HCT116 (cell line): Measurements from ENCODE around the gene CBFA2T2. TPM values are rescaled to one million over a fixed set of nuclear protein-coding genes. Genes with fewer than 3 reads are reported as not detected.

Experiments
- ATAC-seq: fragments of 200-7000 bp; cut with Tn5 transposase; 2 replicates; pipeline ENCODE4 v1.9.1; 2020; ENCODE audit warnings: mild to moderate bottlenecking, moderate library complexity
- BruUV-seq: library from RNA; stranded (reverse); fragments of 400-500 nt; replicated peaks from 2 replicates; lab custom pipeline; 2021; lab: Mats Ljungman, UMichigan
- CTCF ChIA-PET: fragments of 300-600 bp; sonication (Branson Sonifier 250); formaldehyde crosslinking; loops from one replicate; lab custom pipeline; 2021; ENCODE audit warnings: antibody characterized with exemption; lab: Charles Lee
- POLR2A ChIA-PET: fragments of 300-600, 350-600 bp; sonication (Branson Sonifier 250); formaldehyde crosslinking; loops from one replicate; lab custom pipeline; 2021; ENCODE audit warnings: antibody characterized with exemption; lab: Charles Lee
- RAD21 ChIA-PET, 2 experiments: fragments of 300-600 bp; sonication (Branson Sonifier 250); formaldehyde crosslinking; loops; one replicate each; lab custom pipeline; 2023; ENCODE audit warnings: low total read pairs in 2 of 2; ENCODE audit not compliant: uncharacterized antibody in 2 of 2, unreplicated experiment in 2 of 2, low non-redundant PET in 1 of 2; lab: Charles Lee
- DNase-seq: peaks from one replicate; pipeline ENCODE4 v3.0.0-alpha.2; 2010; ENCODE audit warnings: low read depth, low spot score
- H2AFZ ChIP-seq: fragments of 200-600 bp; shearing (Covaris generic), sonication (generic); 2 replicates; pipeline ENCODE4 v1.6.1; 2017; ENCODE audit warnings: low read depth, mixed run types, mixed read lengths, antibody characterized with exemption, low read length; ENCODE audit not compliant: poor library complexity, severe bottlenecking
- H3K27ac ChIP-seq: 2 replicates; pipeline ENCODE4 v1.5.1; 2012; ENCODE audit warnings: low read depth, low read length
- H3K27me3 ChIP-seq: fragments of 200-600 bp; sonication (generic); 2 replicates; pipeline ENCODE4 v1.6.1; 2016; ENCODE audit warnings: mixed run types, low read length, mixed read lengths; ENCODE audit not compliant: insufficient read depth
- H3K36me3 ChIP-seq, 2 experiments: fragments of 200-500 bp in 1 of 2; fragments of 200-600 bp in 1 of 2; sonication (Bioruptor generic) in 1 of 2; sonication (generic) in 1 of 2; 2 replicates each; pipeline versions ENCODE4 v1.5.1 to v1.6.1; 2014 to 2016; ENCODE audit warnings: low read length in 2 of 2, inconsistent platforms in 1 of 2, mixed read lengths in 1 of 2, mixed run types in 1 of 2; ENCODE audit not compliant: insufficient read depth in 2 of 2, control insufficient read depth in 1 of 2
- H3K4me1 ChIP-seq, 2 experiments: fragments of 200-600 bp in 1 of 2; sonication (generic) in 1 of 2; 2 replicates each; pipeline versions ENCODE4 v1.5.1 to v1.6.1; 2012 to 2017; ENCODE audit warnings: low read length in 2 of 2, inconsistent platforms in 1 of 2, mild to moderate bottlenecking in 1 of 2, mixed read lengths in 1 of 2, mixed run types in 1 of 2, moderate library complexity in 1 of 2; ENCODE audit not compliant: insufficient read depth in 2 of 2, control insufficient read depth in 1 of 2
- H3K4me2 ChIP-seq: fragments of 200-600 bp; sonication (generic); 2 replicates; pipeline ENCODE4 v1.6.1; 2017; ENCODE audit warnings: mixed run types, low read length, mixed read lengths
- H3K4me3 ChIP-seq, 2 experiments: fragments of 200-600 bp in 1 of 2; sonication (generic) in 1 of 2; replicated peaks in 1 of 2; 2 replicates each; pipeline ENCODE4 v1.5.1; 2011 to 2016; ENCODE audit warnings: low read length in 2 of 2, control low read depth in 1 of 2, low read depth in 1 of 2, mild to moderate bottlenecking in 1 of 2, mixed read lengths in 1 of 2, mixed run types in 1 of 2
- H3K79me2 ChIP-seq: fragments of 200-600 bp; sonication (generic); 2 replicates; pipeline ENCODE4 v1.6.1; 2017; ENCODE audit warnings: mild to moderate bottlenecking, mixed run types, low read length, moderate library complexity, mixed read lengths; ENCODE audit not compliant: insufficient read depth
- H3K9ac ChIP-seq: fragments of 200-600 bp; sonication (generic); 2 replicates; pipeline ENCODE4 v1.6.1; 2016; ENCODE audit warnings: low read length, mixed read lengths
- H3K9me2 ChIP-seq: fragments of 200-600 bp; sonication (generic), shearing (Covaris generic); 2 replicates; pipeline ENCODE4 v1.6.1; 2017; ENCODE audit warnings: mixed run types, mild to moderate bottlenecking, moderate library complexity; ENCODE audit not compliant: insufficient read depth
- H3K9me3 ChIP-seq, 2 experiments: fragments of 200-500 bp in 1 of 2; fragments of 200-600 bp in 1 of 2; sonication (Bioruptor generic) in 1 of 2; sonication (generic) in 1 of 2; 2 replicates each; pipeline ENCODE4 v1.6.1; 2014 to 2017; ENCODE audit warnings: low read length in 2 of 2, mixed read lengths in 2 of 2, inconsistent platforms in 1 of 2, low read depth in 1 of 2, mild to moderate bottlenecking in 1 of 2, mixed run types in 1 of 2, moderate library complexity in 1 of 2; ENCODE audit not compliant: control insufficient read depth in 1 of 2, insufficient read depth in 1 of 2
- H4K20me1 ChIP-seq: fragments of 200-600 bp; sonication (generic), shearing (Covaris generic); 2 replicates; pipeline ENCODE4 v1.6.1; 2017; ENCODE audit warnings: mixed run types, mild to moderate bottlenecking, moderate library complexity; ENCODE audit not compliant: insufficient read depth
- ATF3 ChIP-seq: IDR thresholded peaks from 2 replicates; pipeline ENCODE4 v1.6.1; 2012
- CBX3 ChIP-seq: IDR thresholded peaks from 2 replicates; pipeline ENCODE4 v1.6.1; 2012; ENCODE audit warnings: low read depth
- CEBPB ChIP-seq: IDR thresholded peaks from 2 replicates; pipeline ENCODE4 v1.6.1; 2012; ENCODE audit warnings: low read depth
- CTCF ChIP-seq, 3 experiments: fragments of 200-600 bp in 1 of 3; sonication (generic) in 1 of 3; IDR thresholded peaks in 2 of 3; conservative IDR thresholded peaks in 1 of 3; 2 replicates each; pipeline ENCODE4 v1.5.1; 2012 to 2017; ENCODE audit warnings: low read depth in 2 of 3, low read length in 2 of 3, antibody characterized with exemption in 1 of 3, borderline replicate concordance in 1 of 3, control low read depth in 1 of 3, mild to moderate bottlenecking in 1 of 3, mixed read lengths in 1 of 3, mixed run types in 1 of 3, moderate library complexity in 1 of 3; ENCODE audit not compliant: insufficient read depth in 1 of 3
- EGR1 ChIP-seq: IDR thresholded peaks from 2 replicates; pipeline ENCODE4 v1.6.1; 2012; ENCODE audit warnings: low read depth
- EZH2 ChIP-seq: fragments of 200-600 bp; sonication (generic); IDR thresholded peaks from 2 replicates; pipeline ENCODE4 v1.6.1; 2017; ENCODE audit warnings: antibody characterized with exemption, mixed run types
- EZH2phosphoT487 ChIP-seq: fragments of 200-600 bp; IDR thresholded peaks from 2 replicates; pipeline ENCODE4 v1.6.1; 2018; ENCODE audit warnings: antibody characterized with exemption, borderline replicate concordance
- FOSL1 ChIP-seq: IDR thresholded peaks from 2 replicates; pipeline ENCODE4 v1.6.1; 2012; ENCODE audit warnings: low read depth
- JUND ChIP-seq: IDR thresholded peaks from 2 replicates; pipeline ENCODE4 v1.6.1; 2012
- MAX ChIP-seq: IDR thresholded peaks from 2 replicates; pipeline ENCODE4 v1.6.1; 2012
- POLR2AphosphoS5 ChIP-seq: IDR thresholded peaks from 2 replicates; pipeline ENCODE4 v1.6.1; 2011; ENCODE audit warnings: mild to moderate bottlenecking, low read depth, low read length, moderate library complexity
- RAD21 ChIP-seq: IDR thresholded peaks from 2 replicates; pipeline ENCODE4 v1.6.1; 2012; ENCODE audit warnings: low read depth, mild to moderate bottlenecking
- REST ChIP-seq: IDR thresholded peaks from 2 replicates; pipeline ENCODE4 v1.6.1; 2012; ENCODE audit warnings: low read depth
- SIN3A ChIP-seq: IDR thresholded peaks from 2 replicates; pipeline ENCODE4 v1.6.1; 2012; ENCODE audit warnings: low read depth
- SP1 ChIP-seq: IDR thresholded peaks from 2 replicates; pipeline ENCODE4 v1.6.1; 2012; ENCODE audit warnings: low read depth
- SRF ChIP-seq: IDR thresholded peaks from 2 replicates; pipeline ENCODE4 v1.6.1; 2012; ENCODE audit warnings: low read depth
- YY1 ChIP-seq: IDR thresholded peaks from 2 replicates; pipeline ENCODE4 v1.6.1; 2011; ENCODE audit warnings: low read length, low read depth, moderate library complexity, mild to moderate bottlenecking; ENCODE audit not compliant: insufficient replicate concordance; ENCODE audit errors: extremely low read depth
- ZBTB33 ChIP-seq: IDR thresholded peaks from 2 replicates; pipeline ENCODE4 v1.6.1; 2011; ENCODE audit warnings: mild to moderate bottlenecking, low read length, moderate library complexity; ENCODE audit not compliant: insufficient replicate concordance; ENCODE audit errors: extremely low read depth
- ZFX ChIP-seq: fragments of 450-650 bp; IDR thresholded peaks from 2 replicates; pipeline ENCODE4 v1.6.1; 2017
- intact Hi-C: fragments of 100-400 bp; cut with micrococcal nuclease; formaldehyde crosslinking; loops from 2 replicates; pipeline ENCODE4 v1.10.0; 2022
- total RNA-seq: library from RNA; stranded (reverse); gene quantifications from one replicate; pipeline ENCODE4 v1.2.1, GENCODE V29; 2021; ENCODE audit not compliant: unreplicated experiment

CBFA2T2 gene
- total RNA-seq, 1 experiment from 2014 or later: 8.0 TPM

GRCh38 chr20:33602826-33603590 lies 113.1 kb downstream of the CBFA2T2 start:
- intact Hi-C loops: no loop called here
- no peaks in the 10 kb centered on the region for H3K9me3 ChIP-seq
- no peaks in the 10 kb centered on the region for H3K9me2 ChIP-seq
- no peak overlapping the region for H3K4me2 ChIP-seq
- no peaks in the 10 kb centered on the region for H3K79me2 ChIP-seq
- ChIA-PET RAD21 (no interaction called here), POLR2A (no interaction called here), CTCF (no interaction called here)
- BruUV-seq: no TSS peak
- H2AFZ ChIP-seq: no peak overlapping the region
- ATAC-seq (no peak), DNase-seq (no peak)
- H3K27me3 ChIP-seq: no peaks in the 10 kb centered on the region
- H3K4me1 ChIP-seq: no peaks in the 10 kb centered on the region
- no peak for TF ChIP-seq MAX
- TF ChIP-seq ZFX: no peak
- no peak for TF ChIP-seq EZH2phosphoT487
- no peak for TF ChIP-seq CBX3
- TF ChIP-seq EZH2: no peak
- no peak for TF ChIP-seq RAD21
- TF ChIP-seq SP1: no peak
- TF ChIP-seq POLR2AphosphoS5: no peak
- no peak for TF ChIP-seq YY1
- TF ChIP-seq CTCF (IDR thresholded peaks at IDR 0.05 in 2 of 3, conservative IDR thresholded peaks at IDR 0.05 in 1 of 3; ENCODE audit: borderline replicate concordance in 1 of 3, insufficient read depth in 1 of 3, low read depth in 2 of 3, low read length in 2 of 3): no peak
- no peak for TF ChIP-seq JUND
- TF ChIP-seq ZBTB33: no peak
- TF ChIP-seq CEBPB: no peak
- TF ChIP-seq FOSL1: no peak
- no peak for TF ChIP-seq REST
- no peak for TF ChIP-seq SRF
- TF ChIP-seq EGR1: no peak
- TF ChIP-seq SIN3A: no peak
- TF ChIP-seq ATF3: no peak
- no peak overlapping the region for H3K4me3 ChIP-seq
- H4K20me1 ChIP-seq: no peaks in the 10 kb centered on the region
- H3K9ac ChIP-seq: no peak overlapping the region
- no peak overlapping the region for H3K27ac ChIP-seq
- H3K36me3 ChIP-seq: no peaks in the 10 kb centered on the region
